Activated naive CD8-positive, alpha-beta T cell (primary cell): ENCODE results near the gene CYP4V2.
A peak's percentile ranks its signal among the peaks of the same experiment; 100 is the strongest.

ENCODE experiments used
- H3K27ac Mint-ChIP-seq: one replicate; pipeline ENCODE4 v1.8.0; 2021; ENCODE audit warnings: mixed read lengths
- H3K27me3 Mint-ChIP-seq: one replicate; pipeline ENCODE4 v1.8.0; 2021; ENCODE audit warnings: mixed read lengths
- H3K36me3 Mint-ChIP-seq: one replicate; pipeline ENCODE4 v1.8.0; 2021; ENCODE audit warnings: mixed read lengths
- H3K4me1 Mint-ChIP-seq: one replicate; pipeline ENCODE4 v1.8.0; 2021; ENCODE audit warnings: low read depth, mixed read lengths
- H3K4me3 Mint-ChIP-seq: one replicate; pipeline ENCODE4 v1.8.0; 2021; ENCODE audit warnings: mild to moderate bottlenecking, mixed read lengths
- H3K9me3 Mint-ChIP-seq: one replicate; pipeline ENCODE4 v1.8.0; 2021; ENCODE audit warnings: low read depth, mixed read lengths

CYP4V2 gene

DNA sequence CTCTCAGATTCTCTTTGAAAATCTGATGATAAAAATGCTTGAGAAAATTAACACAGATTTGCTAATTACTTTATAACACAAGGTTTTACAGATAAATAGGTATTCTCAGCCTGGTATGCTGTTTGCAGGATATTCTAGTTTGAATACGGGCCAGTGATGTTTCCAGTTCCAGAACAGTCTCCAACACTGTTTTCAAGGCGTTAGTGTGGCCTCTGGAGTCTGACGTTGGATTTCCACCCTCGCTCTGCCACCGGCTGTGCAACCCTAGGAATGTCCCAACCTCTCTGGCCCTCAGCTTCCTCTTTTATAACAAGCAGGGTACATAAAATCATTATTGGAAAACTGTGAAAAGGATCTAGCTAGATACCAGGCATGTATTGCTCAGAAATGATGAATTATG, 23.8 kb upstream of the CYP4V2 start:
- no peak overlapping the region for H3K4me3 Mint-ChIP-seq
- no peaks in the 10 kb centered on the region for H3K9me3 Mint-ChIP-seq
- no peaks in the 10 kb centered on the region for H3K36me3 Mint-ChIP-seq
- no peaks in the 10 kb centered on the region for H3K4me1 Mint-ChIP-seq
- H3K27ac Mint-ChIP-seq: no peak overlapping the region
- no peaks in the 10 kb centered on the region for H3K27me3 Mint-ChIP-seq

DNA sequence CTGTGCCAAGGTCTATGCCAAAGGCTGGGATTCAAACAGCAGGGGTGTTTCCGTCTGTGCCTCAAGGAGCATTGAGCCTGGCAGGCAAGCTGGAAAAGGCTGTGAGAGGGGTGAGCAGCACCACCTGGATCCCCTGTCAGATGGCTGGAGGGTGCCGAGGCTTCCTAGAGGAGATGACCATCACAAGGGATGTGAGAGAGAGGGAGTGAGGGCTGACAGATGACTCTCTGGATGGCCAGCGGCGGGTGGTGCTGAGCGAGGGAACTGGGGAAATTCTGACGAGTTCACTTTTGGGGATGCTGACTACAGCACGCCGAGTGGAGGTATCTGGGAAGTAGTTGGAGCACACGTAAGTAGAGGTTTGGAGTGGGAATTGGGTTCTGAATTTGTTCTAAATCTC, 22.6 kb upstream of the CYP4V2 start:
- Mint-ChIP-seq H3K4me1 (no peaks in the 10 kb centered on the region), H3K9me3 (no peaks in the 10 kb centered on the region), H3K27me3 (no peaks in the 10 kb centered on the region), H3K27ac (no peak overlapping the region), H3K36me3 (no peaks in the 10 kb centered on the region), H3K4me3 (no peak overlapping the region)

GRCh38 chr4:186169333-186169944, 21.9 kb upstream of the CYP4V2 start:
- Mint-ChIP-seq H3K27ac (no peak overlapping the region), H3K9me3 (no peaks in the 10 kb centered on the region), H3K36me3 (no peaks in the 10 kb centered on the region), H3K27me3 (no peaks in the 10 kb centered on the region), H3K4me1 (no peaks in the 10 kb centered on the region), H3K4me3 (no peak overlapping the region)

DNA sequence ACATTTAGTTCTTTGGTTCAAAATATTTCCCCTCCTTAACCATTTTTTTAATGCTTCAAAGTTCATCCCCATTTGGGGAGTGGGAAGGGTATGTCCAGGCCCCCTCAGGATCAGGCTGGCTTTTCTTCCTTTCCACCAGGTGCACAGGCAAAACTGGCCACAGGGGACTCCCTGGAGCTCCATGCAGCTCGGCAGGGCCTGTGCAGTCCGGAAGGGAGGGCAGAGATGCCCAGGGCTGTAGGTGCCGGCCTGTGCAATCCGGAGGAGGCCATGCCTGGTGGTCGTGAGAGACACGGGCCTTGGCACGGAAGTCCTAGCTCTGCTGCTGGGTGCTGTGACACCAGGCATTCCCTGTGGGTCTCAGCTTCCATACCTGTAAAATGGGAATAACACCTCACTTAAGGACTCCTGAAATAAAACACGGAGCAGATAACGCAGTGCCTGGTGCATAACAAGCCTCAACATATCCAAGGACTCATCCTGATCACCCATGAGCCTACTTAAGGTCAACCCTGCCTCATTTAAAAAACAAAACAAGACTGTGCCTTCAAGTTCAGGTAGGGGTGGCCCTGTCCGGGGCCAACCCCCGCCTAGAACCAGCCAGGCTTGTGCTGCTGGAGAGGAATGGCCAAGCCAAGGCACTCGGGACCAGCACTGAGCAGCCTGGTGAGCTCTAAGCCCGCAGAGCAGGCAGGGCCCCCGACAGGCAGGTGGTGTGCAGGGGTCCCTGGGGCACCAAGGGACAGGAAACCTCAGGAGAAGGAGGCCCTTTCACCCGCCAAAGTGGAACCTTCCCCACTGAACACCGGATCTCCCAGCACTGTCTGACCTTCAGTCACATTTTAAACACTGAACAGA, 21.2 kb upstream of the CYP4V2 start:
- Mint-ChIP-seq H3K9me3 (no peaks in the 10 kb centered on the region), H3K36me3 (no peaks in the 10 kb centered on the region), H3K27me3 (no peaks in the 10 kb centered on the region), H3K27ac (no peak overlapping the region), H3K4me1 (no peaks in the 10 kb centered on the region), H3K4me3 (no peak overlapping the region)

- Mint-ChIP-seq H3K36me3 (no peaks in the 10 kb centered on the region), H3K4me1 (no peaks in the 10 kb centered on the region), H3K4me3 (no peak overlapping the region), H3K27ac (no peak overlapping the region), H3K9me3 (no peaks in the 10 kb centered on the region), H3K27me3 (no peaks in the 10 kb centered on the region)
These were observed 20.4 kb upstream of the CYP4V2 start for GRCh38 chr4:186170966-186171365.

DNA sequence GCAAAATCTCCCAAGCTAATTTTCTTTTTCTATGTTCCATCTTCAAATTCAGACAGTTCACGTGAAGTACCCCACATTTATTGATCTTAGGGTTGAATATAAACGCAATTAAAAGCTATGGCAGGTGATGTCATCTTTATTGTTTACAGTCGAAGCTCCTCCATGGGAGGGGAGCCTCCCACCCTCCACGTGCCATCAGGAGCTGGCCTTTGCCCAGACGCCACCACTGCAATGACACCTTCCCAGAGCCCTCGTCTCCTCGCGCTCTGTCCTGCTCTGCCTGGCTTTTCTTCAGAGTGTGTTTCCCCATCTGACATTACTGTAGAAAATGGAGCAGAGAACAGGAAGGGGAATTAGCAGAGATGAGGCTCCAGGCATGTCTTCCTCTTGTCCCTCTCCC, 18.8 kb upstream of the CYP4V2 start:
- no peak overlapping the region for H3K27ac Mint-ChIP-seq
- no peaks in the 10 kb centered on the region for H3K27me3 Mint-ChIP-seq
- H3K4me3 Mint-ChIP-seq: no peak overlapping the region
- no peaks in the 10 kb centered on the region for H3K9me3 Mint-ChIP-seq
- H3K36me3 Mint-ChIP-seq: no peaks in the 10 kb centered on the region
- H3K4me1 Mint-ChIP-seq: no peaks in the 10 kb centered on the region

DNA sequence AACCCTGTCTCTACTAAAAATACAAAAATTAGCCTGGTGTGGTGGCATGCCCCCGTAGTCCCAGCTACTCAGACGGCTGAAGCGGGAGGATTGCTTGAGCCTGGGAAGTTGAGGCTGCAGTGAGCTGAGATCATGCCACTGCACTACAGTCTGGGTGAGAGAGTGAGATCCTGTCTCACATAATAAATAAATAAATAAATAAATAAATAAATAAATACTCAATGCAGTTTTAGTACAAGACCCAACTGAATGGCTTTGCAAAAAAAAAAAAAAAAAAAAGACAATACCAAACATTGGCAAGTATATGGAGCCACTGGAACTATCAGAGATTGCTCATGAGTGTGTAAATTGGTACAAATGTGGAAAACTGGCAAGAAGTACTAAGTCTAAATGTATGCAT, 3.3 kb upstream of the CYP4V2 start:
- Mint-ChIP-seq H3K27ac (no peak overlapping the region), H3K9me3 (no peaks in the 10 kb centered on the region), H3K27me3 (peaks cover 3% of the 10 kb centered on the region), H3K4me3 (no peak overlapping the region), H3K4me1 (peaks cover 29% of the 10 kb centered on the region), H3K36me3 (peaks cover 3% of the 10 kb centered on the region)

- Mint-ChIP-seq H3K36me3 (peaks cover 3% of the 10 kb centered on the region), H3K4me1 (peaks cover 37% of the 10 kb centered on the region), H3K27ac (peak overlapping the region; percentile 95), H3K9me3 (no peaks in the 10 kb centered on the region), H3K4me3 (peak overlapping the region; percentile 92), H3K27me3 (peaks cover 3% of the 10 kb centered on the region)
These were observed 1.7 kb upstream of the CYP4V2 start for GRCh38 chr4:186189656-186190055.

GRCh38 chr4:186190581-186191199, 677 bp upstream of the CYP4V2 start:
- Mint-ChIP-seq H3K4me3 (peak overlapping the region; percentile 92), H3K9me3 (no peaks in the 10 kb centered on the region), H3K36me3 (peaks cover 4% of the 10 kb centered on the region), H3K27me3 (no peaks in the 10 kb centered on the region), H3K4me1 (peaks cover 46% of the 10 kb centered on the region), H3K27ac (peak overlapping the region; percentile 95)

- Mint-ChIP-seq H3K36me3 (peaks cover 10% of the 10 kb centered on the region), H3K4me1 (peaks cover 58% of the 10 kb centered on the region), H3K27me3 (no peaks in the 10 kb centered on the region), H3K4me3 (peak overlapping the region; percentile 95), H3K9me3 (no peaks in the 10 kb centered on the region), H3K27ac (peak overlapping the region; percentile 89)
These were observed 772 bp downstream of the CYP4V2 start for GRCh38 chr4:186192066-186192612.

DNA sequence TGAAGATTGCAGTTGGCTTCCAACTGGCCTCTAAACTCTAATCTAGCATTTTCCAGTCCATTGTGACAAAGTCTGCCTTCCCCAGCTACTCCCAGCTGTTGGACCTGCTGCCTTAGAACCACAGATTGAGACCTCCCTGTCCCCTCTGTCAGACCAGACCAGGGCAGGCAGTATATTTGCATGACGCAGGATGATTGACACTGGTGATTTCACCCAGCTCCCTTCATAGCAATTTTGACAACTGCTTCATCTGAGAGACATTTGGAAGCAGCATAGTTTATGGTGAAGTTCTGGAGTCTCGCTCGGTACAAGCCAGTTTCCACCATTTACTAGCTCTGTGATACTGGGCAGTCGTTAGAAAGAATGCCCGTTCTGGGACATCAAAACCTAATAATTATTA, 2.5 kb downstream of the CYP4V2 start:
- H3K4me3 Mint-ChIP-seq: peak overlapping the region; percentile 95
- H3K27me3 Mint-ChIP-seq: no peaks in the 10 kb centered on the region
- no peaks in the 10 kb centered on the region for H3K9me3 Mint-ChIP-seq
- peaks cover 54% of the 10 kb centered on the region for H3K4me1 Mint-ChIP-seq
- peak overlapping the region; percentile 89 for H3K27ac Mint-ChIP-seq
- H3K36me3 Mint-ChIP-seq: peaks cover 10% of the 10 kb centered on the region

DNA sequence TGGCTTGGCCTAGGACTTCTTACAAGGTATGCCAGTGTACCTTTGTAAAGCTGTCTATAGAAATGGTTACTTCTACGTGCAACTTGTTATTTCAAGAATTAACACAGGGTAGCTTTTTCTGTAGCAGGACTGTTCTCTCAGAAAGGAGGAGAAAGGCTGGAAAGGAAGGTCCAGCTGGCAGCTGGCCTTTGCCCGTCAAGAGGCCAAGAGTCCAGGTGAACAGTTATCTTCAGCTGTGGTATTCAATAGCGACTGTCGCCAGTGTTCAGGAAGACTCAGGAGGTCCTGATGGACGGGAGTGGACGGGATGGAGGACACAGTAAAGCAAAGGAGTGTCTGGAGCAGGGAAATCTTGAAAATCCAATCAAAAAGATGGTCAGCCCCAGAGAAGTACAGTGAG, 4.7 kb downstream of the CYP4V2 start:
- Mint-ChIP-seq H3K4me1 (peaks cover 38% of the 10 kb centered on the region), H3K4me3 (no peak overlapping the region), H3K27ac (peak overlapping the region; percentile 68), H3K36me3 (peaks cover 10% of the 10 kb centered on the region), H3K27me3 (no peaks in the 10 kb centered on the region), H3K9me3 (no peaks in the 10 kb centered on the region)

GRCh38 chr4:186200516-186200915, 9.1 kb downstream of the CYP4V2 start:
- no peak overlapping the region for H3K4me3 Mint-ChIP-seq
- peaks cover 40% of the 10 kb centered on the region for H3K4me1 Mint-ChIP-seq
- peaks cover 8% of the 10 kb centered on the region for H3K36me3 Mint-ChIP-seq
- H3K9me3 Mint-ChIP-seq: no peaks in the 10 kb centered on the region
- peak overlapping the region; percentile 51 for H3K27ac Mint-ChIP-seq
- no peaks in the 10 kb centered on the region for H3K27me3 Mint-ChIP-seq

GRCh38 chr4:186201010-186201409, 9.6 kb downstream of the CYP4V2 start:
- Mint-ChIP-seq H3K9me3 (no peaks in the 10 kb centered on the region), H3K36me3 (peaks cover 5% of the 10 kb centered on the region), H3K4me3 (no peak overlapping the region), H3K4me1 (peaks cover 35% of the 10 kb centered on the region), H3K27ac (peak overlapping the region; percentile 65), H3K27me3 (no peaks in the 10 kb centered on the region)
